CD14-positive monocyte (primary cell): ENCODE results near the gene EP400. TPM values are rescaled to one million over a fixed set of nuclear protein-coding genes. Genes with fewer than 3 reads are reported as not detected.

Experiments
- DNase-seq, 3 donors: peaks; one replicate each; pipeline ENCODE4 v3.0.0-alpha.2; 2011 to 2022
- H2AFZ ChIP-seq: 2 replicates; pipeline ENCODE4 v1.6.0; 2012; ENCODE audit warnings: mild to moderate bottlenecking, low read depth, low read length, inconsistent platforms; ENCODE audit not compliant: insufficient read depth, poor library complexity, severe bottlenecking
- H3K27ac ChIP-seq, 2 donors: 1 replicate in 1 of 2; 2 replicates in 1 of 2; pipeline ENCODE4 v1.5.1; 2012 to 2013; ENCODE audit warnings: low read length in 2 of 2, control low read depth in 1 of 2, inconsistent platforms in 1 of 2, low read depth in 1 of 2, mild to moderate bottlenecking in 1 of 2
- H3K27me3 ChIP-seq, 2 donors: one replicate each; pipeline versions ENCODE4 v1.6.0 to v1.6.1; 2011 to 2013; ENCODE audit warnings: low read length in 2 of 2; ENCODE audit not compliant: control insufficient read depth in 2 of 2, insufficient read depth in 2 of 2
- H3K36me3 ChIP-seq, 2 donors: replicated peaks in 1 of 2; 1 replicate in 1 of 2; 2 replicates in 1 of 2; pipeline versions ENCODE4 v1.5.1 to v1.6.1; 2012 to 2013; ENCODE audit warnings: low read length in 2 of 2, control low read depth in 1 of 2, inconsistent platforms in 1 of 2, mild to moderate bottlenecking in 1 of 2; ENCODE audit not compliant: insufficient read depth in 2 of 2, control insufficient read depth in 1 of 2
- H3K4me1 ChIP-seq, 2 donors: 1 replicate in 1 of 2; 2 replicates in 1 of 2; pipeline versions ENCODE4 v1.5.1 to v1.6.1; 2012 to 2013; ENCODE audit warnings: low read length in 2 of 2, control low read depth in 1 of 2, inconsistent platforms in 1 of 2, mild to moderate bottlenecking in 1 of 2, moderate library complexity in 1 of 2; ENCODE audit not compliant: insufficient read depth in 2 of 2, control insufficient read depth in 1 of 2
- H3K4me2 ChIP-seq: replicated peaks from 2 replicates; pipeline ENCODE3; 2012; ENCODE audit warnings: low read length, moderate library complexity, mild to moderate bottlenecking; ENCODE audit not compliant: poor library complexity, severe bottlenecking; ENCODE audit errors: extremely low read depth
- H3K4me3 ChIP-seq, 3 experiments: fragments of 200-600 bp in 1 of 3; sonication (generic) in 1 of 3; replicated peaks in 1 of 3; 1 replicate in 2 of 3; 2 replicates in 1 of 3; pipeline ENCODE4 v1.5.1; 2011 to 2013; ENCODE audit warnings: low read length in 3 of 3, mild to moderate bottlenecking in 3 of 3, control low read depth in 2 of 3, low read depth in 2 of 3, inconsistent platforms in 1 of 3, moderate library complexity in 1 of 3
- H3K79me2 ChIP-seq: 2 replicates; pipeline ENCODE4 v1.6.0; 2012; ENCODE audit warnings: mild to moderate bottlenecking, control low read depth, inconsistent platforms, low read length, moderate library complexity; ENCODE audit not compliant: insufficient read depth
- H3K9ac ChIP-seq: 2 replicates; pipeline ENCODE4 v1.6.0; 2017; ENCODE audit warnings: low read length, mild to moderate bottlenecking; ENCODE audit not compliant: insufficient read depth, poor library complexity, severe bottlenecking
- H3K9me3 ChIP-seq, 2 donors: replicated peaks in 1 of 2; 1 replicate in 1 of 2; 2 replicates in 1 of 2; pipeline versions ENCODE4 v1.5.1 to v1.6.1; 2012 to 2013; ENCODE audit warnings: low read length in 2 of 2, control low read depth in 1 of 2; ENCODE audit not compliant: control insufficient read depth in 1 of 2, insufficient read depth in 1 of 2
- H4K20me1 ChIP-seq: 2 replicates; pipeline ENCODE4 v1.6.0; 2012; ENCODE audit warnings: mild to moderate bottlenecking, low read length, control low read depth, moderate library complexity; ENCODE audit not compliant: insufficient read depth
- H3K27ac Mint-ChIP-seq, 7 donors: one replicate each; pipeline ENCODE4 v1.8.0; 2020; ENCODE audit warnings: mild to moderate bottlenecking in 7 of 7, mixed read lengths in 7 of 7, moderate library complexity in 6 of 7, inconsistent platforms in 2 of 7
- H3K27me3 Mint-ChIP-seq, 3 donors: one replicate each; pipeline ENCODE4 v1.8.0; 2021 to 2022; ENCODE audit warnings: low read depth in 3 of 3, mild to moderate bottlenecking in 3 of 3, mixed read lengths in 3 of 3, moderate library complexity in 3 of 3, inconsistent platforms in 1 of 3
- H3K36me3 Mint-ChIP-seq, 2 donors: one replicate each; pipeline ENCODE4 v1.8.0; 2020; ENCODE audit warnings: mixed read lengths in 2 of 2, inconsistent platforms in 1 of 2, mild to moderate bottlenecking in 1 of 2
- H3K4me1 Mint-ChIP-seq: one replicate; pipeline ENCODE4 v1.8.0; 2020; ENCODE audit warnings: mild to moderate bottlenecking, mixed read lengths
- H3K4me3 Mint-ChIP-seq, 2 donors: one replicate each; pipeline ENCODE4 v1.8.0; 2020; ENCODE audit warnings: mild to moderate bottlenecking in 2 of 2, mixed read lengths in 2 of 2, moderate library complexity in 1 of 2
- H3K9me3 Mint-ChIP-seq, 7 donors: one replicate each; pipeline ENCODE4 v1.8.0; 2020 to 2022; ENCODE audit warnings: mixed read lengths in 7 of 7, mild to moderate bottlenecking in 6 of 7, moderate library complexity in 6 of 7, inconsistent platforms in 2 of 7
- CTCF ChIP-seq: fragments of 200-600 bp; IDR thresholded peaks from one replicate; pipeline ENCODE4 v1.8.0; 2022; ENCODE audit warnings: antibody characterized with exemption, mild to moderate bottlenecking
- WGBS: methylation state at CpG from one replicate; pipeline ENCODE4 v1.1.5; 2013; ENCODE audit warnings: missing lambda C conversion rate; ENCODE audit not compliant: insufficient coverage; 5-methylcytosine and 5-hydroxymethylcytosine counted together
- intact Hi-C, 2 donors: fragments of 100-400 bp; cut with micrococcal nuclease; formaldehyde crosslinking; loops; one replicate each; pipeline versions ENCODE4 v1.15.0 to v1.15.1; 2023
- polyA minus RNA-seq: library from RNA; depleted of rRNA, polyadenylated mRNA; stranded (reverse); fragments of >200 nt; gene quantifications from 2 replicates; pipeline ENCODE4 v1.2.3, GENCODE V29; 2012
- polyA plus RNA-seq, 3 donors: library from polyadenylated mRNA; depleted of rRNA in 1 of 3; unstranded in 2 of 3; stranded (reverse) in 1 of 3; fragments of 300-500 nt in 2 of 3; fragments of >200 nt in 1 of 3; fragmentation: Illumina TruSeq in 2 of 3; gene quantifications; 1 replicate in 2 of 3; 2 replicates in 1 of 3; pipeline ENCODE4 v1.2.3, GENCODE V29; 2012 to 2021
- total RNA-seq, 12 experiments: library from RNA in 1 of 12; stranded (reverse) in 1 of 12; fragments of 120-200 nt in 1 of 12; gene quantifications; one replicate each; pipeline ENCODE4 v1.2.4 and lab custom pipeline; 2013 to 2026; ENCODE audit warnings: mixed read lengths in 6 of 12, inconsistent platforms in 1 of 12

The EP400 gene
- 4.7 TPM for total RNA-seq (2013)
- 10 to 100 TPM in 1 of 3 donors, under 1 TPM in 2; 0.65 to 12.1 (median 0.81) TPM for polyA plus RNA-seq
- 11.6 and 14.1 TPM in 2 replicates for polyA minus RNA-seq
- total RNA-seq (lab: John Stamatoyannopoulos, UW) = 27.2 to 92.2 (median 46.9) reads per million in 11 experiments

GRCh38 chr12:131949431-131950181, at the start of gene EP400:
TSS of gene EP400 (plus strand) at chr12:131949942. CDS start at chr12:131960620, 10,678 bp downstream.
- peak; percentile 58 for TF ChIP-seq CTCF
- intact Hi-C loops = loop anchor here (1.0 to 10.0 kb wide), 5 partner anchors 19 to 235 kb away; partner anchors contain the start of genes SFSWAP (in 1 of the 2) and ULK1 (in 1 of the 2)
- peaks cover 34% of the 10 kb centered on the region for H3K4me1 Mint-ChIP-seq
- H3K36me3 Mint-ChIP-seq = peaks cover 0 to 7% of the 10 kb centered on the region in 2 donors
- H3K9me3 Mint-ChIP-seq = no peaks in the 10 kb centered on the region
- Histone ChIP-seq H3K4me2 (peak within 1 kb of the TSS; percentile 83), H3K9me3 (no peaks in the 10 kb centered on the region), H3K4me3 (peak within 1 kb of the TSS; percentile 58 to 88 (median 78)), H3K36me3 (no peaks in the 10 kb centered on the region), H4K20me1 (peaks cover 43% of the 10 kb centered on the region), H3K79me2 (peaks cover 47% of the 10 kb centered on the region), H3K4me1 (peaks cover 16 to 23% of the 10 kb centered on the region in 2 donors), H3K9ac (peak within 1 kb of the TSS; percentile 90), H3K27me3 (no peaks in the 10 kb centered on the region), H3K27ac (peak within 1 kb of the TSS in 1 of 2 donors; percentile 77), H2AFZ (peak within 1 kb of the TSS; percentile 80)
- H3K4me3 Mint-ChIP-seq = peak within 1 kb of the TSS; percentile 94 to 97
- peak within 1 kb of the TSS; percentile 62 to 94 (median 90) for H3K27ac Mint-ChIP-seq
- peaks cover 0 to 3% (median 1%) of the 10 kb centered on the region in 3 donors for H3K27me3 Mint-ChIP-seq
- peak; percentile 93 to 96 (median 94) for DNase-seq
- 2% methylated on average over 97 of the region's 97 CpGs for WGBS

- Histone ChIP-seq H2AFZ (no peak overlapping the region), H4K20me1 (peaks cover 92% of the 10 kb centered on the region), H3K9me3 (no peaks in the 10 kb centered on the region), H3K27ac (no peak overlapping the region), H3K9ac (no peak overlapping the region), H3K79me2 (peaks cover 91% of the 10 kb centered on the region), H3K4me1 (peaks cover 19 to 31% of the 10 kb centered on the region in 2 donors), H3K36me3 (peaks cover 13 to 47% of the 10 kb centered on the region in 2 donors), H3K27me3 (no peaks in the 10 kb centered on the region), H3K4me3 (no peak overlapping the region), H3K4me2 (no peak overlapping the region)
- H3K36me3 Mint-ChIP-seq = peaks cover 26 to 48% of the 10 kb centered on the region in 2 donors
- H3K27me3 Mint-ChIP-seq = peaks cover 0 to 2% (median 0%) of the 10 kb centered on the region in 3 donors
- intact Hi-C loops = no loop called here
- no peak overlapping the region for H3K27ac Mint-ChIP-seq
- no peaks in the 10 kb centered on the region for H3K9me3 Mint-ChIP-seq
- no peak overlapping the region for H3K4me3 Mint-ChIP-seq
- 97% methylated on average over 6 of the region's 6 CpGs for WGBS
- no peak for DNase-seq
- H3K4me1 Mint-ChIP-seq = peaks cover 23% of the 10 kb centered on the region
- TF ChIP-seq CTCF = no peak
Observed at GRCh38 chr12:131900397-131900796, 49.3 kb upstream of the EP400 start.
